Measurements from ENCODE around the gene RPH3AL.
"Not testable (repeated sequence)": the region's sequence is repeated elsewhere in the genome, so short reads cannot be mapped to it uniquely, and the experiment has no call there.

RPH3AL gene

DNA sequence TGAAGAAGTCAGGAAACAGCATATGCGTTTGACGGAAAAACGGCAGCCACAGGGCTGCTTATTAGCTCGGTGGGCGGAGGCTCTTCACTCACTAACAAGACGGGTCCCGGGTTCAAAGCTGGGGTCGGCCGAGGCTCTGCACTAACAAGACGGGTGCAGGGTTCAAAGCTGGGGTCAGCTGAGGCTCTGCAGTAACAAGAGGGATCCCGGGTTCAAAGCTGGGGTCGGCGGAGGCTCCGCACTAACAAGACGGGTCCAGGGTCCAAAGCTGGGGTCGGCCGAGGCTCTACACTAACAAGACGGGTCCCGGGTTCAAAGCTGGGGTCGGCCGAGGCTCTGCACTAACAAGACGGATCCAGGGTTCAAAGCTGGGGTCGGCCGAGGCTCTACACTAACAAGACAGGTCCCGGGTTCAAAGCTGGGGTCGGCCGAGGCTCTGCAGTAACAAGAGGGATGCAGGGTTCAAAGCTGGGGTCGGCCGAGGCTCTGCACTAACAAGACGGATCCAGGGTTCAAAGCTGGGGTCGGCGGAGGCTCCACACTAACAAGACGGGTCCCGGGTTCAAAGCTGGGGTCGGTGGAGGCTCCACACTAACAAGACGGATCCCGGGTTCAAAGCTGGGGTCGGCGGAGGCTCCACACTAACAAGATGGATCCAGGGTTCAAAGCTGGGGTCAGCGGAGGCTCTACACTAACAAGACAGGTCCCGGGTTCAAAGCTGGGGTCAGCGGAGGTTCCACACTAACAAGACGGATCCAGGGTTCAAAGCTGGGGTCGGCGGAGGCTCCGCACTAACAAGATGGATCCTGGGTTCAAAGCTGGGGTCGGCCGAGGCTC is 117.4 kb downstream of the RPH3AL start:
- DNase-seq: not testable (repeated sequence)

DNA sequence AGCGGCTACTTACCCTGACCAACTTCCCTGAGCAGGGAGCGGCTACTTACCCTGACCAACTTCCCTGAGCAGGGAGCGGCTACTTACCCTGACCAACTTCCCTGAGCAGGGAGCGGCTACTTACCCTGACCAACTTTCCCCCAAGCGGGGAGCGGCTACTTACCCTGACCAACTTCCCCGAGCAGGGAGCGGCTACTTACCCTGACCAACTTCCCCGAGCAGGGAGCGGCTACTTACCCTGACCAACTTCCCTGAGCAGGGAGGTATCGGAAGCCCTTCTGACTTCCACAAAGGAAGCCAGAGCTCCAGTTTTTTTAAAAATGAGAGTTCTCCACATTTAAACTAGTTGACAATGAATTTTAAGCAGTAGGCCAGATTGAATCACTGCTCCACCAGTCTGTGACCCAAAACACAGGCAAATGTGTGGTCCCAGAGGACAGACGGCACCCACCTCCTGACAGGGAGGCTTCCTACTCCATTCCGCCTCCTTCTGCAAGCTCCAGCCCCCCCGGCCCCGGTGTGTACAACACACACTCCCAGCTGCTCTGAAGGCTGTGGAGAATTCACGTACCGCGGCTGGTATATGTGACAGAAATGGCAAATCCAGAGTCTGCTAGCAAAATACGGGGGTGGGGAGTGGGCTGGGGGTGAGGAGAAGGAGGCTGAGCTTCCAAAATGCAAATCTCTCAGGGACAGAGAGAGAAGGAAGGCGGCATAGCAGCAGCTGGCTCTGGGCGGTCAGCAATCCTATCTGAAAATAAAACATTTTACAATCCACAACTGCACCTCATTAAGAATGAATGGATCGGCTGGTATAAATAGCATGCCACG is 118.2 kb downstream of the RPH3AL start:
- not testable (repeated sequence) for DNase-seq

DNA sequence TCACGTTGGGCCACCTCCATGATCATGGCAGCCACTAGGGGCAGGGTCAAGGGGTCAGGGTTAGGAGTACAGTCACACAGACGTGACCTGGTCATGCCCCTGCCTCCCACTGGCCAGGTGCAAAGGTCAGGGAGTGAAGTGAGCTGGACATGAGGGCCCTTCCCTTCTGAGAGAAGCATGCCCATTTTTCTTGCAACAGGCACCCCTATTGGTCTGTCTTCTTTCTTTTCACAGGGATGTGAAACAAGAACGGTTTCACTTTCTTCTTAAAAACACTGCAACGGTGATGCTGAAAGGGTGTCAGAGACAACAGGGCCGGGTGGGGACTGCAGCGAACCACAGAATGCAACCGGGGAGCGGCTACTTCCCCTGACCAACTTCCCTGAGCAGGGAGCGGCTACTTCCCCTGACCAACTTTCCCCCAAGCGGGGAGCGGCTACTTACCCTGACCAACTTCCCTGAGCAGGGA is 119.1 kb downstream of the RPH3AL start:
- no peak for DNase-seq

DNA sequence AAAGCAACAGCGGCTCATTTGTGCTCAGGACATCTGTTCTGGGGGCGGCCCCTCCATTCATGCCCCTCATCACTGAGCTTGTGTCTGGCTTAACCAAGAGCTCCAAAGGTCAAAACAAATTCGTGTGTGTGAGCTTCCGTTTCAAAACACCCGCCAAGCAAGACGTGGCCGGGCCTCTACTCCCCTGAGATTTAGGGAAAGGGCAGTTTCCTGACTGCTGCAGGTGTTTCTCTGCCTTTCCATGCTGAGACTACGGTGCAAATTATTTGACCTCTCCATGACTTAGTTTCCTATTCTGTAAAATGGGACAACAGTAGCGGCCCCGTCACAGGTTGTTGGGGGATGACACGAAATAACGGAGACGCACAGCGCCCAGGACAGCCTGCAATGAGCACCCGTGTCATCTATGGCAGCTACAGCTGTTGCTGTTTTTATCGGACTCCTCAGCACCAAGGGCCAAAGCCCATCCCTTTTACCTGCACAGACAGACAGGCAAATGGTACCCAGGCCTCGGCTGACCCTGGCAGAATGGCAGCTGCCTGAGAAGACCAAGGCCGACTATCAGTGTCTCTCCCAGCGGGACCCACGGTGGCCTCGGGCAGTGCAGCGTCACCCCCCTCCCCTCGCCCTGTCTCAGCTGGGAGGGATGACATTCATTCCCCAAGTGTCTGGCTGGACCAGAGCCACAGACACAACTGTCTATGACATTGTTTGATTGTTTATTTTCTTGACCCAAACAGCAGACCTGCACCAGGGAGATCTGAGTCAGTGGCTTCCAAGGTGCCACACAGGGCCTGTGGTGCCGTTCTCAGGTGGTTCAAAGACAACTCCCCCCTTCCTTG is 120.4 kb downstream of the RPH3AL start:
- DNase-seq: no peak

DNA sequence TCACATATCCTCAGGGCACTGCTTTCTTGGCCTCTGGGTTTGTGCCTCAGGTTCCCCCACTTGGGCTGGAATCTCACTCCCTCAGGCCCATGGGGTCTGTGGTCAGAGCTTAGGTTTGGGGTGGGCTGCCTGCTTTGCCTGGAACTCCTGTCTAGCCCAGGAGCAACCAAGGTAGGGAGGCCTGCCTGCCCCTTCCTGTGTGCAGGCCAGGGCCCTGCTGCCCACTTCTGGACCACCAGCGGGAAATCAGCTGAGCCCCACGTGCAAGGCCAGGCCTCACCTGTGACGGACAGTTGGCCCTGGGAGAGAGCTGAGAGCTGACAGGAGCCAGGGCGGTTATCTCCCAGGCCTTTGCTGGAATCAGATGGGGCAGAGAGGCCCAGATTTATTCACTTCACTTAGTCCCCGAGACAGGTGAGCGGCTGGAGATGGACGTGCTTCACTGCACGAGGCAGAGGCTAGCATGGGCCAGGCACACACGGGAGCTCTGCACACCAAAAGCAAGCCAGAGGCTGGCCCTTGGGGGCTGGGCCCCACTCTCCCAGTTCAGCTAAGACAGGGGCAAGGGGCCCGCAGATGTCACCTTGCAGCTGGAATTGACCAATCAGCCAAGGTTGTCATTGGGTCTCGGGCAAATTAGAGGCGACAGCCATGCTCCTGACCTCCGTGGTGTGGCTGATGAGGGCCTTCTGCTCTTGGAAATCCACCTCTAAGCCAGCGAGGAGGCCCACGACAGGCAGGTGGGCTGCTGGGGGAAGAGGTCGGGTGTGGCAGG is 121.2 kb downstream of the RPH3AL start:
- DNase-seq: no peak

DNA sequence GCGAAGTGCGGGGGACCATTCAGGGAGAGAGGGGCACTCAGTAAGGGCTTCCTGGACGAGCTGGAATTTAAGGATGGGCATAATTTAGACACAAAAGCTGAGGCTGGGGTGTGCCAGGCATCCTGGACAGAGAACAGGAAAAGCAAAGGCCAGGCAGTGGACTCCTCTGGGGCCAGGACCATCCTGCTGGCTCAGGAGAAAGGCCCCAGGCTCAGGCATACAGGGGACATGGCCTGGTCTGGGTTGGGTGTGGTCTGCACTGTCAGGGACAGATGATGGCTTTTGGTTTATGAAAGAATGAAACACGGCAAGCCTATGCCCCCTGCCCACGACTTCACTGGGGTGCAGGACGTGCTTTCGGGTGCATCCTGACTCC is 122.2 kb downstream of the RPH3AL start:
- DNase-seq: no peak

DNA sequence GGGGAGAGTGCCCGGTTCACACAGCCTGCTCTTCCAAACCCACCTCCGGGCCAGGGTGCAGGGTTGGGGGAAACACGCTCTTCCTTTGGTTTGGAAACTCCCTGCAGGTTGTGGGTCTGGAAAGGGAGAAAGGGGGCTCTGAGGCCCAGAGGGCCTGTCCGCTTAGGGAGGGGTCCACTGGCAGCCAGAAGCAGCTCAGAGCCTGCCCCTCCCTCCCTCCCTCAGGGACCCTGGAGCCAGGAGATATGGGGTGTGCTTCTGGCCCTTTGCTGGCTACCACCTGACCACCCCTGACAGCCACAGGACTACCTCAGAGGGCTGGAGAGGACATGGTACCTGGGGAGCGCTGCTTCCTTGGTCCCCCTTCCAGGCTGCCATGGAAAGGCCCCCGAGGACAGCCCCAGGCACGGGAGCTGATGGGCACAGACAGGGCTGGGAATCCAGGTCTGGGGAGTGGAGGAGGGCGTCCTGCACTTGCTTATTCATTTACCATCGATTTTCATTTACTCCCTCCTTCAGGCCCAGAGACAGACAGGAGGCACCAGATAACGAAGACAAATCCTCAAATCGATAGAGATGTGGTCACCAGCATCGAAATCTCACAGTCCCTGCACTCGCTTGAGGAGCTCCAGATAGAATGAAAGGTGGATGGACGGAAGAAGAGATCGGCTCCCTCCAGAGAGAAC is 122.8 kb downstream of the RPH3AL start:
- DNase-seq: no peak

DNA sequence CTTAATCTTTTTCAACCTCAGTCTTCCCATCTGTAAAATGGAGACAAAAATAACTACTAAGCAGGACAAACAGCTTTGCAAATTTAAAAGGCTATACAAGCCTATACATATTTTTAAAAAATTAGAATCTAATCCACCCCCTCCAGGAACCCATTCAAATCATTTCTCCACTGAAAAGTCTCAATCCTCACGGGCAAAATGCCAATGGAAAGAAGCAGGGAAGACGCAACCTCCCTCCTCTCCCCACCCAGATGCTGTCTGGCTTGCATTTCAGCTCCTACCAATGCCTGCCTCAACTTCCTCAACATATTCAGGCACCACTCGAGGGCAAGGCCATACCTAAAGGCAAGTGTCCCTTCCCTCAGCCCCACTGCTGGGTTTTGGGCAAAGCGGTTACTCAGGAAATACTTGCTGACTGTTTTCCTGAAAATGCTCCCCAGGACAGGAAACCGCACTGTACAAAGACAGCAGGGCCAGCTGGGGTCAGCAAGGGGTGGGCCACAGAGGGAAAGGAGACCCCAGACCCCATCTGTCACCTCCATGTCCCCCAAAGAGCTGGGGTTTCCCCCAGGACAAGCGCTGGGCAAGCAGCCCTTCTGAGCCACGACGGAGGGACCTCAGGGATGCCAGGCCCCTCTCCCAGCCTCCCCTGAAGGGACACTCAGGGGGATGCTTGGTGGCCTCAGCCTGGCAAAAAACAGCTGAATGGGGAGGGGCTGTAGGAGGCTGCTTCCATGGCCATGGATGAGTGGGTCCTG is 123.5 kb downstream of the RPH3AL start:
- no peak for DNase-seq

DNA sequence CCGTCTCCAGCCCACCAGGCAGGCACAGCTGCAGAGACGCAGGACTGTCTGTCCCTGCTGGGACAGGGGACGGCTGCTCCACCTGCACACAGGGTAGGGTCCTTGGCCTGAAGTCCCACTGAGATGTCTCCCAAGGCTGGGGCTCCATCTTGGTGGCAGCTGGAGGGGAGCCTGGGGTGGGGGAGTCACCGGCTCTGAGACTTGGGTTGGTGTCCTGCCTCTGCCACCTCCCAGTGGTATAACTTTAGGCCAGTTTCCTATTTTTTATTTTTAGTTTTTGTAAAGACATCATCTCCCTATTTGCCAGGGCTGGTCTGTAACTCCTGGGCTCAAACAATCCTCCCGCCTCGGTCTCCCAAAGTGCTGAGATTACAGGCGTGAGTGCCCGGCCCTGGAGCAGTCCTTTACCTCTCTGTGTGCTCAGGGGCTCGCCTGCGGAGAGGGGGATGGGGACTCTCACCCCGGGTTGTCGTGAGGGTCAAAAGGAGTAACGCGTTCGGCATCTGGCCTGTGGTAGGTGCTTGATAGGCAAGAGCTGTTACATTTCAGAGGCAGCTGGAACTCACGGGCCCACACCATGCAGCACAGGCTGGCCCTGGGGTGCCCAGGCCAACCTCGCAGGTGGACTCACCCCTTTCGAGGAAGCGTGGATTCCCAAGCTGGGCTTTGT is 124.5 kb downstream of the RPH3AL start:
- DNase-seq: no peak

DNA sequence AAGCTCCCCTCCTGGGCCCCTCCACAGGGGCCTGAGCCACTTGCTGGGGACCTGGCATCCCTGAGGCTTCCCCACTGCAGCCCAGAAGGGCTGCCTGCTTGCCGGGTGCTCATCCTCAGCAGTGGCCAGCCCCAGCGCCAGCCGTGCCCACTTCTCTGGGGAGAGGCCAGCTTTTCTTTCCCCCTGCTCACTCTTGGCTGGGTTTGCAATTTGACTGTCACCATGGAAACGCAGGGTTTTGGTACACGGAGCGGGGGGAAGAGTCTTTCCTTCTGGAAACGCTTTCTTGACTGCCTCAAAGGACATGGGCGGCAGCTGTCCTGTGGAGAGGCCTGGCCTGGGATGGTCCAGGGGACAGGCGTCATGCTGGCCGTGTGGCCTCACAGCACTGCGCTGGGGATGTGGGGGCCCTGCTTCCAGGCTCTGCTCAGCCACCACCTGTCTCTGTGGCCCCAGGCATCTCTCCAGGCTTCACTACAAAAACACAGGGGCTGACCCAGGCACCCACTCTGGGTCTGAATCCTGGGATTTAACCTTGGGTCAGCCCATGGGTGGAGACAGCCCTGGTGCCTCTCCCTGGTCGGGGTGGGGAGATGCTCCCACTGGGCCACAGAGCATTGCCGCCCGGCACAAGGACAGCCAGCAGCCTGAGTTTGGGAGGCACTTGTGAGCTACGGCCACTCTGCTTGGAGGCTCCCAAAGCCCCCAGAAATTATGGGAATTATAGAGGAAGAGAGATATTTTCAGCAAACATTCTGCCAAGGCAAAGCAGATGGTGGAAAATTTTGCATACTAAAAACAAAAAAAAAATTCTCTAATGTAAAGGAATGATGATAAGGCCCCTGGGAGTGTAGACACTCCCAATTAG is 125.3 kb downstream of the RPH3AL start:
- no peak for DNase-seq

DNA sequence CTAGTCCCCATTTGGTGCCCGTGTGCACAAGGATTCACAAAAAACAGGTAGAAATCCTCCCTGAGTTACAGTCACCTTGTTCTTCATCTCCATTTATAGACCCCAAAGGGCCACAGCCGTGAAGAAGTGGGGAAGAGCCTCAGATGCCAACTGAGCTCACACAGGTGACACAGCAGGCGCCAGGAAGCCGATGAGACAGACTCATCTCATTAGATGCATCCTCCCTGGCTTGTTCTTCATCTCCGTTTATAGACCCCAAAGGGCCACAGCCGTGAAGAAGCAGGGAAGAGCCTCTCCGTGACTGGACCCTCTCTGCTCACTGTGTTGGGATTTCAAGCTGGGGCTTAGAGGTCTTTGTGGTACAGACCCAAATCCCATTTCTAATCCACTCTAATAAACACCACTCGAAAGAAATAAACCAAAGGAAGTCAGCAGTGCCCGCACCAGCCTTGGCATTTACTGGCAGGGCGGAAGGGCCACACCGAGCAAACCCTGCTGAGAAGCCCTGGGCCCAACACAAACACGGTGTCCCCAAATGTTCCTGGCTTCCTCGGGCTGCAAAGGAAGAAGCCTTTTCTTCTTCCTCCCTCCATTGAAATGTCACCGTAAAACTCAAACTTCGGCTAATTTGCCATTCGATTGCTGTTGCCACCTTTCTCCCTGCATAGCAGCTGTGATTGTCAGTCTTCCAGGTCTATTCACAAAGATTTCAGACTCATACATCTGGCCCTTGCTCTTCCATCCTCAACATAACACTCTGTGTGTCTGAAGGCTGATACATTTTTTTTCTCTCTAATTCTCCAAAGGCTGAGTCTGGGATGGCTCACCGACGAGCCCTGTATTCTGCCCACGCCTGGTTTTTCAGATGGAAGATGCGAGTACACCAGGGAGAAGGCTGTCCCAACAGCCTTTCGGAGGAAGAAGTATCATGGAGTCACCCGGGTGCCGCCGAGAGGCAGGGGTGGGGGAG is 126.2 kb downstream of the RPH3AL start:
- no peak for DNase-seq

DNA sequence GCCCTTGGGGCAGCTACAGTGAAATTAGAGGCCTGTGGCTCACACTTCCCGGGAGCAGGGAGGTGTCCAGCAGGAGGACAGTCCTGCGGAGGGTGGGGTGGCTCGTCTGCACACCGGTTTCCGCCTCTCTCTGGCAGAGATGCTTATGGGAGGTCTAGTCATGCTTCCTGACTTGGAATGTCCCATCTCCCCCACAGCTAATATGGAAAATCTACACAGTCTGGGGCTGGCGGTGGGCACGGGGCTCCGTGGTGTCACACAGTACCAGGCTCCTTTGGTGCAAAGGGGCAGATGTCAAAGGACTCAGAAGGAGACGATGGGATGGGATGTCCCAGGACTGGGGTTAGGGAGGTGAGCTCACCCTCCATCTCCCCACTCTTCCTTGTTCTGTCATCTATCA is 127.1 kb downstream of the RPH3AL start:
- no peak for DNase-seq

DNA sequence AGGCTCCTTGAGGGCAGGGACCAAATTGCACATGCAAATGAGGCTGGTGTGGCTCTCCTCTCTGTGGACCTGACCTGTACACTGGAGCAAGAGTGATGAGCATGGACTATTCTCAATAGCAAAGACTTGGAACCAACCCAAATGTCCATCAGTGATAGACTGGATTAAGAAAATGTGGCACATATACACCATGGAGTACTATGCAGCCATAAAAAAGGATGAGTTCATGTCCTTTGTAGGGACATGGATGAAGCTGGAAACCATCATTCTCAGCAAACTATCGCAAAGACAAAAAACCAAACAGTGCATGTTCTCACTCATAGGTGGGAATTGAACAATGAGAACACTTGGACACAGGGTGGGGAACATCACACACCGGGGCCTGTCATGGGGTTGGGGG is 128.0 kb downstream of the RPH3AL start:
- DNase-seq: not testable (repeated sequence)

DNA sequence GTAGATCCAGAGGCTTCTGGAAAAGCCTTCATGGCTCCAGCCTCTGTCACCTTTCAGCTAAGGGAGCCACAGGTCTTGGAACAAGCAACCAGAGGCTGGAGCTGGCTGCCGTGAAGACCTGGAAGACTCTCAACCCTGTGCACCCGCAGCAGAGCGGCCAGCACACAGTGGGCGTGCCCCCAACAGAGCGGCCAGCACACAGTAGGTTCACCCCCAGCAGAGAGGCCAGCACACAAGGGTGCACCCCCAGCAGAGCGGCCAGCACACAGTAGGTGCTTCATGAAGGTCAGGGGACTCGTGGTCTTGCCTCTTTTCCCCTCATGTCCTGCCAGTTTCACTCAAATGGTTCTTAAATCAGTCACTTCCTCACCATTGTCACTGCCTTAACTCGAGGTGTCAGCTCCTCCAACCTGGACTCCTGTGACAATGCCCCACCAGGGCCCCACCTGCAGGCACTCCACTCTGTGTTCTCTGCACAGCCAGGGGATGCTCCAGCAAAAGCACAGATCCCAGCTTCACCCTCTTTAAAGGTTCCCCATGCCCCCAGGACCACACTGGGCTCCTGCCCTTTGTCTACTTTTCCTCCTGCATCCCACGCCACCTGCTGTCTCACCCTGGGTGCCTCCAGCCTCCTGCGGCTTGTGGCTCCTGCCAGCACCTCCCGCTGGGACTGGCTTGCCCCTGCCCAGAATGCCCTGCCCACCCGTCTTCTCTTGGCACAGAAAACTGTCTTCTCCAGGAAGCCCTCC is 128.7 kb downstream of the RPH3AL start:
- DNase-seq: no peak

DNA sequence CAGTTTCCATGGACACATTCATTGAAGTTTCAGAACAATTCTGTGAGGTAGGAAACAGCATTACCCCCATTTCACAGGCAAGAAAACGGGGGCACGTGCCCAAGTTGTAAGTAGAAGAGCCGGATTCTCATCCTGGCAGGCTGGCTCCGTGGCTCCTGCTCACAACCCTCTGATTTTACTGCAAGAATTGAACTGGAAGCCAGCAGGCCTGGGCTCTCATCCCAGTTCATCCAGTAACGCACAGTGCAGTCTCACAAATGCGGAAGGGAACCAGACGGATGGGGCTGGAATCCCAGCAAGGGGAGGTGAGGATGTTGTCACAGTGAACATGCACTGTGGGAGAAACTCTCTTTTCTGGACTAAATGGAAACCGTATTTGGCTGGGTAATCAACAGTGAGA is 130.4 kb downstream of the RPH3AL start:
- no peak for DNase-seq

DNA sequence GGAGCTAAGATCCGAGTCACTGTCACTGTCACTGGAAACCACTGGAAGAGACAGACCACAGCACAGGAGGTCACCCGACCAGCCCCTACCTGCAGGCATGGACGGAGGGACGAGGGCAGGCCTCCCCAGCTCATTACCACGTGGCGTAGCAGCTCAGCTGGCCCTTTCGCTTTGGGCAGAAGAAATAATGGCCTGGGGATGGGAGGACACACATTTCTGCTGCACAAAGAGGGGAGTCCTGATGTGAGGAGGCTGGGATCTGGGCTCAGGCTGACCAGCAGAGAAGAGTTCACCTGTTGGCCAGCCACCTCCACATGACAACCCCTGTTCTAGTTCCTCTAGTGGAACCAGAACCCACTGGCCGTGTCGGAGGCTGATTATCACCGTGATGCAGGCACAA is 132.9 kb downstream of the RPH3AL start:
- no peak for DNase-seq

DNA sequence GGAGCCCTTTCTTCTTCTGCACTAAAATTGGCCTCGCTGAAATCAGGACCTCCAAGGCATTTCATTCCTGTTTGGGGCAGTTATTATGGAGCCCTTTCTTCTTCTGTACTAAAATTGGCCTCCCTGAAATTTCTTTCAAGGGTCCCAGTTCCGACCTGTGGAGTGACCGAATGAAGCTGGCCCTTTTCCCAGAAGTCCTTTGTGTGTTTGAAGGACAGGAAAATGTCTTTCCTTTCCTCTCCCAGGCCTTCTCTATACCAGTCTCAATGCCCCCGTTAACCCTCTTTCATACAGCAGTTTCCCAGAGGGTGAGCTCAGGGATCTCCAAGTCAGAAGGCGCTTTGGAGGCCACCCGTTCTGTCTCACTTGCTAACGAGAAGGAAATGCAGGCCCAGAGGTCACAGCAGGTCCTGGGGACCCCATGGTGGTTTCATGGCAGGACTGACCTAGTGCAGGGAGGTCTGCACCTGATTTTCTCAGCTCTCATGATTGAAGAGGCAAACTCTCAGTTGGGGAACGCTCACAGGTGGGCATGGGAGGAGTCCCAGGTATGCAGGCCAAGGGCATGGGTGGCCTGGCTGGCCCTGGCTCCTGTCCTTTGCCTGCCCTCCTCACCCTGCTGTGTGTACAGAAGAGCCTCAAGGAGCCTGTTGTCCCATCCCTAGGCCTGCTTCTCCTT is 134.0 kb downstream of the RPH3AL start:
- no peak for DNase-seq
